Thoracic aorta (tissue), 2 donors: ENCODE data around the gene F7. TPM values are rescaled to one million over a fixed set of nuclear protein-coding genes. Genes with fewer than 3 reads are reported as not detected.

Experiments used
- ATAC-seq: fragments of 150-250 bp; one replicate; pipeline ENCODE4 v1.8.0; 2017; ENCODE audit warnings: low read depth; ENCODE audit not compliant: insufficient number of reproducible peaks, low FRiP score
- DNase-seq: peaks from one replicate; pipeline ENCODE4 v3.0.0-alpha.2; 2020; ENCODE audit warnings: low spot score
- H3K27ac ChIP-seq, 2 donors: fragments of 200-600 bp; sonication (generic); 1 replicate in 1 of 2; 2 replicates in 1 of 2; pipeline ENCODE4 v1.5.1; 2016; ENCODE audit warnings: mild to moderate bottlenecking in 2 of 2, moderate library complexity in 2 of 2
- H3K27me3 ChIP-seq: fragments of 200-600 bp; sonication (generic); replicated peaks from 2 replicates; pipeline ENCODE4 v1.6.0; 2016; ENCODE audit warnings: mild to moderate bottlenecking; ENCODE audit not compliant: insufficient read depth
- H3K36me3 ChIP-seq: fragments of 200-600 bp; sonication (generic); one replicate; pipeline ENCODE4 v1.5.1; 2016
- H3K4me1 ChIP-seq, 2 donors: fragments of 200-600 bp; sonication (generic); 1 replicate in 1 of 2; 2 replicates in 1 of 2; pipeline versions ENCODE4 v1.5.1 to v1.6.0; 2016; ENCODE audit warnings: low read depth in 2 of 2, mild to moderate bottlenecking in 1 of 2; ENCODE audit not compliant: control insufficient read depth in 1 of 2
- H3K4me3 ChIP-seq: fragments of 200-600 bp; sonication (generic); 2 replicates; pipeline ENCODE4 v1.5.1; 2016; ENCODE audit warnings: mild to moderate bottlenecking
- H3K9me3 ChIP-seq: fragments of 200-600 bp; sonication (generic); 2 replicates; pipeline ENCODE4 v1.5.1; 2016
- CTCF ChIP-seq: fragments of 200-600 bp; sonication (generic); IDR thresholded peaks from one replicate; pipeline ENCODE4 v1.5.1; 2019; ENCODE audit warnings: antibody characterized with exemption
- total RNA-seq, 2 donors: library from RNA; depleted of rRNA; stranded (reverse); fragments of >200 nt; gene quantifications; one replicate each; pipeline versions ENCODE4 v1.1.0 to v1.2.3, GENCODE V29; 2016

Gene F7
- total RNA-seq, 2 donors from 2014 or later = not detected

- Histone ChIP-seq H3K4me1 (peaks cover 0 to 14% of the 10 kb centered on the region in 2 donors), H3K27ac (no peak overlapping the region), H3K9me3 (no peaks in the 10 kb centered on the region), H3K36me3 (no peaks in the 10 kb centered on the region), H3K4me3 (no peak overlapping the region), H3K27me3 (peaks cover 3% of the 10 kb centered on the region)
- no peak for TF ChIP-seq CTCF
- ATAC-seq (no peak), DNase-seq (no peak)
These were observed 7.6 kb downstream of the F7 start for GRCh38 chr13:113112893-113113845.

- no peaks in the 10 kb centered on the region for H3K36me3 ChIP-seq
- H3K27ac ChIP-seq = no peak overlapping the region
- no peak for TF ChIP-seq CTCF
- H3K4me1 ChIP-seq = peaks cover 0 to 14% of the 10 kb centered on the region in 2 donors
- DNase-seq (no peak), ATAC-seq (no peak)
- no peaks in the 10 kb centered on the region for H3K9me3 ChIP-seq
- peaks cover 3% of the 10 kb centered on the region for H3K27me3 ChIP-seq
- no peak overlapping the region for H3K4me3 ChIP-seq
These were observed 8.3 kb downstream of the F7 start for GRCh38 chr13:113113846-113114271.

GRCh38 chr13:113114511-113115362 lies 9.1 kb downstream of the F7 start:
- no peak for ATAC-seq
- H3K9me3 ChIP-seq = no peaks in the 10 kb centered on the region

GRCh38 chr13:113115363-113116205 lies 10.0 kb downstream of the F7 start:
- Histone ChIP-seq H3K36me3 (no peaks in the 10 kb centered on the region), H3K27ac (no peak overlapping the region), H3K9me3 (no peaks in the 10 kb centered on the region), H3K27me3 (peaks cover 3% of the 10 kb centered on the region), H3K4me1 (peaks cover 0 to 5% of the 10 kb centered on the region in 2 donors), H3K4me3 (no peak overlapping the region)
- no peak for ATAC-seq
- no peak for DNase-seq
- no peak for TF ChIP-seq CTCF

More at GRCh38 chr13:113114511-113115362, 9.1 kb downstream of the F7 start:
- no peak for TF ChIP-seq CTCF
- DNase-seq = no peak
- Histone ChIP-seq H3K4me1 (peaks cover 0 to 14% of the 10 kb centered on the region in 2 donors), H3K4me3 (no peak overlapping the region), H3K27ac (no peak overlapping the region), H3K36me3 (no peaks in the 10 kb centered on the region), H3K27me3 (peaks cover 3% of the 10 kb centered on the region)
